HCT116 (cell line): Measurements from ENCODE around the gene RIF1. TPM values are rescaled to one million over a fixed set of nuclear protein-coding genes. Genes with fewer than 3 reads are reported as not detected.
A peak's percentile ranks its signal among the peaks of the same experiment; 100 is the strongest.

Experiments
- ATAC-seq: fragments of 200-7000 bp; cut with Tn5 transposase; 2 replicates; pipeline ENCODE4 v1.9.1; 2020; ENCODE audit warnings: mild to moderate bottlenecking, moderate library complexity
- BruUV-seq: library from RNA; stranded (reverse); fragments of 400-500 nt; replicated peaks from 2 replicates; lab custom pipeline; 2021; lab: Mats Ljungman, UMichigan
- CTCF ChIA-PET: fragments of 300-600 bp; sonication (Branson Sonifier 250); formaldehyde crosslinking; loops from one replicate; lab custom pipeline; 2021; ENCODE audit warnings: antibody characterized with exemption; lab: Charles Lee
- POLR2A ChIA-PET: fragments of 300-600, 350-600 bp; sonication (Branson Sonifier 250); formaldehyde crosslinking; loops from one replicate; lab custom pipeline; 2021; ENCODE audit warnings: antibody characterized with exemption; lab: Charles Lee
- RAD21 ChIA-PET, 2 experiments: fragments of 300-600 bp; sonication (Branson Sonifier 250); formaldehyde crosslinking; loops; one replicate each; lab custom pipeline; 2023; ENCODE audit warnings: low total read pairs in 2 of 2; ENCODE audit not compliant: uncharacterized antibody in 2 of 2, unreplicated experiment in 2 of 2, low non-redundant PET in 1 of 2; lab: Charles Lee
- DNase-seq: peaks from one replicate; pipeline ENCODE4 v3.0.0-alpha.2; 2010; ENCODE audit warnings: low read depth, low spot score
- H2AFZ ChIP-seq: fragments of 200-600 bp; shearing (Covaris generic), sonication (generic); 2 replicates; pipeline ENCODE4 v1.6.1; 2017; ENCODE audit warnings: low read depth, mixed run types, mixed read lengths, antibody characterized with exemption, low read length; ENCODE audit not compliant: poor library complexity, severe bottlenecking
- H3K27ac ChIP-seq: 2 replicates; pipeline ENCODE4 v1.5.1; 2012; ENCODE audit warnings: low read depth, low read length
- H3K27me3 ChIP-seq: fragments of 200-600 bp; sonication (generic); 2 replicates; pipeline ENCODE4 v1.6.1; 2016; ENCODE audit warnings: mixed run types, low read length, mixed read lengths; ENCODE audit not compliant: insufficient read depth
- H3K36me3 ChIP-seq, 2 experiments: fragments of 200-500 bp in 1 of 2; fragments of 200-600 bp in 1 of 2; sonication (Bioruptor generic) in 1 of 2; sonication (generic) in 1 of 2; 2 replicates each; pipeline versions ENCODE4 v1.5.1 to v1.6.1; 2014 to 2016; ENCODE audit warnings: low read length in 2 of 2, inconsistent platforms in 1 of 2, mixed read lengths in 1 of 2, mixed run types in 1 of 2; ENCODE audit not compliant: insufficient read depth in 2 of 2, control insufficient read depth in 1 of 2
- H3K4me1 ChIP-seq, 2 experiments: fragments of 200-600 bp in 1 of 2; sonication (generic) in 1 of 2; 2 replicates each; pipeline versions ENCODE4 v1.5.1 to v1.6.1; 2012 to 2017; ENCODE audit warnings: low read length in 2 of 2, inconsistent platforms in 1 of 2, mild to moderate bottlenecking in 1 of 2, mixed read lengths in 1 of 2, mixed run types in 1 of 2, moderate library complexity in 1 of 2; ENCODE audit not compliant: insufficient read depth in 2 of 2, control insufficient read depth in 1 of 2
- H3K4me2 ChIP-seq: fragments of 200-600 bp; sonication (generic); 2 replicates; pipeline ENCODE4 v1.6.1; 2017; ENCODE audit warnings: mixed run types, low read length, mixed read lengths
- H3K4me3 ChIP-seq, 2 experiments: fragments of 200-600 bp in 1 of 2; sonication (generic) in 1 of 2; replicated peaks in 1 of 2; 2 replicates each; pipeline ENCODE4 v1.5.1; 2011 to 2016; ENCODE audit warnings: low read length in 2 of 2, control low read depth in 1 of 2, low read depth in 1 of 2, mild to moderate bottlenecking in 1 of 2, mixed read lengths in 1 of 2, mixed run types in 1 of 2
- H3K79me2 ChIP-seq: fragments of 200-600 bp; sonication (generic); 2 replicates; pipeline ENCODE4 v1.6.1; 2017; ENCODE audit warnings: mild to moderate bottlenecking, mixed run types, low read length, moderate library complexity, mixed read lengths; ENCODE audit not compliant: insufficient read depth
- H3K9ac ChIP-seq: fragments of 200-600 bp; sonication (generic); 2 replicates; pipeline ENCODE4 v1.6.1; 2016; ENCODE audit warnings: low read length, mixed read lengths
- H3K9me2 ChIP-seq: fragments of 200-600 bp; sonication (generic), shearing (Covaris generic); 2 replicates; pipeline ENCODE4 v1.6.1; 2017; ENCODE audit warnings: mixed run types, mild to moderate bottlenecking, moderate library complexity; ENCODE audit not compliant: insufficient read depth
- H3K9me3 ChIP-seq, 2 experiments: fragments of 200-500 bp in 1 of 2; fragments of 200-600 bp in 1 of 2; sonication (Bioruptor generic) in 1 of 2; sonication (generic) in 1 of 2; 2 replicates each; pipeline ENCODE4 v1.6.1; 2014 to 2017; ENCODE audit warnings: low read length in 2 of 2, mixed read lengths in 2 of 2, inconsistent platforms in 1 of 2, low read depth in 1 of 2, mild to moderate bottlenecking in 1 of 2, mixed run types in 1 of 2, moderate library complexity in 1 of 2; ENCODE audit not compliant: control insufficient read depth in 1 of 2, insufficient read depth in 1 of 2
- H4K20me1 ChIP-seq: fragments of 200-600 bp; sonication (generic), shearing (Covaris generic); 2 replicates; pipeline ENCODE4 v1.6.1; 2017; ENCODE audit warnings: mixed run types, mild to moderate bottlenecking, moderate library complexity; ENCODE audit not compliant: insufficient read depth
- CTCF ChIP-seq, 3 experiments: fragments of 200-600 bp in 1 of 3; sonication (generic) in 1 of 3; IDR thresholded peaks in 2 of 3; conservative IDR thresholded peaks in 1 of 3; 2 replicates each; pipeline ENCODE4 v1.5.1; 2012 to 2017; ENCODE audit warnings: low read depth in 2 of 3, low read length in 2 of 3, antibody characterized with exemption in 1 of 3, borderline replicate concordance in 1 of 3, control low read depth in 1 of 3, mild to moderate bottlenecking in 1 of 3, mixed read lengths in 1 of 3, mixed run types in 1 of 3, moderate library complexity in 1 of 3; ENCODE audit not compliant: insufficient read depth in 1 of 3
- EGR1 ChIP-seq: IDR thresholded peaks from 2 replicates; pipeline ENCODE4 v1.6.1; 2012; ENCODE audit warnings: low read depth
- ELF1 ChIP-seq: IDR thresholded peaks from 2 replicates; pipeline ENCODE4 v1.6.1; 2012; ENCODE audit warnings: low read depth, borderline replicate concordance
- EZH2phosphoT487 ChIP-seq: fragments of 200-600 bp; IDR thresholded peaks from 2 replicates; pipeline ENCODE4 v1.6.1; 2018; ENCODE audit warnings: antibody characterized with exemption, borderline replicate concordance
- FOSL1 ChIP-seq: IDR thresholded peaks from 2 replicates; pipeline ENCODE4 v1.6.1; 2012; ENCODE audit warnings: low read depth
- MAX ChIP-seq: IDR thresholded peaks from 2 replicates; pipeline ENCODE4 v1.6.1; 2012
- POLR2A ChIP-seq: IDR thresholded peaks from 2 replicates; pipeline ENCODE4 v1.7.0; 2011; ENCODE audit warnings: borderline replicate concordance; ENCODE audit not compliant: insufficient read depth, insufficient read length; ENCODE audit errors: extremely low read depth
- POLR2AphosphoS5 ChIP-seq: IDR thresholded peaks from 2 replicates; pipeline ENCODE4 v1.6.1; 2011; ENCODE audit warnings: mild to moderate bottlenecking, low read depth, low read length, moderate library complexity
- RAD21 ChIP-seq: IDR thresholded peaks from 2 replicates; pipeline ENCODE4 v1.6.1; 2012; ENCODE audit warnings: low read depth, mild to moderate bottlenecking
- SP1 ChIP-seq: IDR thresholded peaks from 2 replicates; pipeline ENCODE4 v1.6.1; 2012; ENCODE audit warnings: low read depth
- SRF ChIP-seq: IDR thresholded peaks from 2 replicates; pipeline ENCODE4 v1.6.1; 2012; ENCODE audit warnings: low read depth
- TCF7L2 ChIP-seq: IDR thresholded peaks from 2 replicates; pipeline ENCODE4 v1.7.0; 2011; ENCODE audit warnings: borderline replicate concordance, inconsistent platforms; ENCODE audit not compliant: insufficient read depth, insufficient read length; ENCODE audit errors: extremely low read depth
- YY1 ChIP-seq: IDR thresholded peaks from 2 replicates; pipeline ENCODE4 v1.6.1; 2011; ENCODE audit warnings: low read length, low read depth, moderate library complexity, mild to moderate bottlenecking; ENCODE audit not compliant: insufficient replicate concordance; ENCODE audit errors: extremely low read depth
- ZBTB33 ChIP-seq: IDR thresholded peaks from 2 replicates; pipeline ENCODE4 v1.6.1; 2011; ENCODE audit warnings: mild to moderate bottlenecking, low read length, moderate library complexity; ENCODE audit not compliant: insufficient replicate concordance; ENCODE audit errors: extremely low read depth
- ZNF274 ChIP-seq: fragments of 200-500 bp; sonication (Bioruptor generic); IDR thresholded peaks from 2 replicates; pipeline ENCODE4 v1.6.1; 2014; ENCODE audit warnings: mild to moderate bottlenecking, low read depth, low read length, inconsistent platforms
- intact Hi-C: fragments of 100-400 bp; cut with micrococcal nuclease; formaldehyde crosslinking; loops from 2 replicates; pipeline ENCODE4 v1.10.0; 2022
- total RNA-seq: library from RNA; stranded (reverse); gene quantifications from one replicate; pipeline ENCODE4 v1.2.1, GENCODE V29; 2021; ENCODE audit not compliant: unreplicated experiment

The RIF1 gene
- total RNA-seq, 1 experiment from 2014 or later: 48.0 TPM

GRCh38 chr2:151409601-151410484 is at the start of gene RIF1 (continued):
- peak; percentile 98 for TF ChIP-seq YY1
- TF ChIP-seq ZBTB33: peak; percentile 43
- TF ChIP-seq ZNF274: no peak
- no peak for TF ChIP-seq RAD21
- no peak for TF ChIP-seq TCF7L2
- TF ChIP-seq MAX: peak; percentile 95
- TF ChIP-seq SP1: peak; percentile 84
- no peak for TF ChIP-seq EZH2phosphoT487
- TF ChIP-seq SRF: peak; percentile 97
- TF ChIP-seq EGR1: peak; percentile 86

GRCh38 chr2:151361674-151362370 is 47.9 kb upstream of the RIF1 start:
- no peaks in the 10 kb centered on the region for H3K36me3 ChIP-seq
- H3K27ac ChIP-seq: no peak overlapping the region
- H3K79me2 ChIP-seq: no peaks in the 10 kb centered on the region
- RAD21 ChIA-PET: no interaction called here
- no peak overlapping the region for H3K4me3 ChIP-seq
- POLR2A ChIA-PET: interaction anchor here (0.7 kb wide), 1 partner anchor 31 kb away, joined by 3 read pairs; no protein-coding TSS in a partner anchor
- intact Hi-C loops: no loop called here
- no peaks in the 10 kb centered on the region for H4K20me1 ChIP-seq
- CTCF ChIA-PET: no interaction called here
- DNase-seq: no peak
- H3K4me2 ChIP-seq: no peak overlapping the region
- H3K9me2 ChIP-seq: no peaks in the 10 kb centered on the region; the same call in none of the 2 replicates
- H3K27me3 ChIP-seq: no peaks in the 10 kb centered on the region
- ATAC-seq: no peak
- no TSS peak for BruUV-seq
- H2AFZ ChIP-seq: peak overlapping the region; percentile 78
- no peak overlapping the region for H3K9ac ChIP-seq
- no peaks in the 10 kb centered on the region for H3K9me3 ChIP-seq
- H3K4me1 ChIP-seq: no peaks in the 10 kb centered on the region
- TF ChIP-seq ZNF274 (no peak), YY1 (no peak), ELF1 (no peak), FOSL1 (no peak), EGR1 (no peak), SRF (no peak), POLR2AphosphoS5 (no peak), ZBTB33 (no peak), TCF7L2 (no peak), CTCF (IDR thresholded peaks at IDR 0.05 in 2 of 3, conservative IDR thresholded peaks at IDR 0.05 in 1 of 3; ENCODE audit: borderline replicate concordance in 1 of 3, insufficient read depth in 1 of 3, low read depth in 2 of 3, low read length in 2 of 3) (no peak), SP1 (no peak), POLR2A (no peak)
